DND-41 (cell line): ENCODE results near the gene GOLGA6L7.
"Not testable (repeated sequence)": the region's sequence is repeated elsewhere in the genome, so short reads cannot be mapped to it uniquely, and the experiment has no call there.

Experiments used
- EZH2 ChIP-seq: IDR thresholded peaks from 3 replicates; pipeline ENCODE4 v1.6.1; 2012; ENCODE audit warnings: borderline replicate concordance, low read depth, mild to moderate bottlenecking, moderate library complexity, low read length, inconsistent platforms; ENCODE audit not compliant: severe bottlenecking
- TF ChIP-seq, protein P1 (sequence below): IDR thresholded peaks from 2 replicates; pipeline ENCODE4 v1.5.1; 2012; ENCODE audit warnings: borderline replicate concordance, low read length, moderate library complexity, mild to moderate bottlenecking; ENCODE audit not compliant: poor library complexity, severe bottlenecking; ENCODE audit errors: extremely low read depth

- TF ChIP-seq, protein P1, sequence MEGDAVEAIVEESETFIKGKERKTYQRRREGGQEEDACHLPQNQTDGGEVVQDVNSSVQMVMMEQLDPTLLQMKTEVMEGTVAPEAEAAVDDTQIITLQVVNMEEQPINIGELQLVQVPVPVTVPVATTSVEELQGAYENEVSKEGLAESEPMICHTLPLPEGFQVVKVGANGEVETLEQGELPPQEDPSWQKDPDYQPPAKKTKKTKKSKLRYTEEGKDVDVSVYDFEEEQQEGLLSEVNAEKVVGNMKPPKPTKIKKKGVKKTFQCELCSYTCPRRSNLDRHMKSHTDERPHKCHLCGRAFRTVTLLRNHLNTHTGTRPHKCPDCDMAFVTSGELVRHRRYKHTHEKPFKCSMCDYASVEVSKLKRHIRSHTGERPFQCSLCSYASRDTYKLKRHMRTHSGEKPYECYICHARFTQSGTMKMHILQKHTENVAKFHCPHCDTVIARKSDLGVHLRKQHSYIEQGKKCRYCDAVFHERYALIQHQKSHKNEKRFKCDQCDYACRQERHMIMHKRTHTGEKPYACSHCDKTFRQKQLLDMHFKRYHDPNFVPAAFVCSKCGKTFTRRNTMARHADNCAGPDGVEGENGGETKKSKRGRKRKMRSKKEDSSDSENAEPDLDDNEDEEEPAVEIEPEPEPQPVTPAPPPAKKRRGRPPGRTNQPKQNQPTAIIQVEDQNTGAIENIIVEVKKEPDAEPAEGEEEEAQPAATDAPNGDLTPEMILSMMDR: not testable (repeated sequence)
- not testable (repeated sequence) for TF ChIP-seq EZH2
Observed at GRCh38 chr15:28849766-28850165, 1.3 kb upstream of the GOLGA6L7 start.
